Measurements from ENCODE around the gene PTPRB.

The PTPRB gene

GRCh38 chr12:70581208-70581607, 56.0 kb downstream of the PTPRB start:
- H3K9ac ChIP-seq (ENCODE audit: low read length in 5 of 5): no peak overlapping the region
- H3K4me1 ChIP-seq (ENCODE audit: control insufficient read depth in 5 of 5, insufficient read depth in 5 of 5, low read length in 5 of 5): no peaks in the 10 kb centered on the region
- H3K27ac ChIP-seq (ENCODE audit: low read depth, low read length): no peak overlapping the region
- no peaks in the 10 kb centered on the region for H3K27me3 ChIP-seq (ENCODE audit: control insufficient read depth in 5 of 5, insufficient read depth in 4 of 5, low read length in 5 of 5)
- peaks cover 0 to 4% (median 3%) of the 10 kb centered on the region in 5 donors for H3K9me3 ChIP-seq (ENCODE audit: control insufficient read depth in 5 of 5, low read length in 5 of 5)
- no peak overlapping the region for H3K4me3 ChIP-seq (ENCODE audit: low read depth in 1 of 5, low read length in 5 of 5)
- H3K36me3 ChIP-seq (ENCODE audit: control insufficient read depth in 5 of 5, insufficient read depth in 5 of 5, low read length in 5 of 5): peaks cover 0 to 9% (median 5%) of the 10 kb centered on the region in 5 donors

GRCh38 chr12:70577283-70577634, 60.0 kb downstream of the PTPRB start:
- Histone ChIP-seq H3K4me3 (ENCODE audit: low read depth in 1 of 5, low read length in 5 of 5) (no peak overlapping the region), H3K27ac (ENCODE audit: low read depth, low read length) (no peak overlapping the region)

GRCh38 chr12:70576341-70577282, 60.6 kb downstream of the PTPRB start:
- Histone ChIP-seq H3K36me3 (ENCODE audit: control insufficient read depth in 5 of 5, insufficient read depth in 5 of 5, low read length in 5 of 5) (peaks cover 0 to 8% (median 6%) of the 10 kb centered on the region in 5 donors), H3K9me3 (ENCODE audit: control insufficient read depth in 5 of 5, low read length in 5 of 5) (no peaks in the 10 kb centered on the region), H3K9ac (ENCODE audit: low read length in 5 of 5) (no peak overlapping the region), H3K4me1 (ENCODE audit: control insufficient read depth in 5 of 5, insufficient read depth in 5 of 5, low read length in 5 of 5) (no peaks in the 10 kb centered on the region), H3K27me3 (ENCODE audit: control insufficient read depth in 5 of 5, insufficient read depth in 4 of 5, low read length in 5 of 5) (no peaks in the 10 kb centered on the region), H3K4me3 (ENCODE audit: low read depth in 1 of 5, low read length in 5 of 5) (no peak overlapping the region), H3K27ac (ENCODE audit: low read depth, low read length) (no peak overlapping the region)

More at GRCh38 chr12:70577283-70577634, 60.0 kb downstream of the PTPRB start:
- Histone ChIP-seq H3K9ac (ENCODE audit: low read length in 5 of 5) (no peak overlapping the region), H3K36me3 (ENCODE audit: control insufficient read depth in 5 of 5, insufficient read depth in 5 of 5, low read length in 5 of 5) (peaks cover 0 to 7% (median 5%) of the 10 kb centered on the region in 5 donors), H3K9me3 (ENCODE audit: control insufficient read depth in 5 of 5, low read length in 5 of 5) (no peaks in the 10 kb centered on the region), H3K4me1 (ENCODE audit: control insufficient read depth in 5 of 5, insufficient read depth in 5 of 5, low read length in 5 of 5) (no peaks in the 10 kb centered on the region), H3K27me3 (ENCODE audit: control insufficient read depth in 5 of 5, insufficient read depth in 4 of 5, low read length in 5 of 5) (no peaks in the 10 kb centered on the region)

GRCh38 chr12:70571705-70572268, 65.4 kb downstream of the PTPRB start:
- H3K4me1 ChIP-seq (ENCODE audit: control insufficient read depth in 5 of 5, insufficient read depth in 5 of 5, low read length in 5 of 5): no peaks in the 10 kb centered on the region
- no peak overlapping the region for H3K9ac ChIP-seq (ENCODE audit: low read length in 5 of 5)
- H3K27ac ChIP-seq (ENCODE audit: low read depth, low read length): no peak overlapping the region
- H3K9me3 ChIP-seq (ENCODE audit: control insufficient read depth in 5 of 5, low read length in 5 of 5): no peaks in the 10 kb centered on the region
- no peaks in the 10 kb centered on the region for H3K27me3 ChIP-seq (ENCODE audit: control insufficient read depth in 5 of 5, insufficient read depth in 4 of 5, low read length in 5 of 5)
- H3K36me3 ChIP-seq (ENCODE audit: control insufficient read depth in 5 of 5, insufficient read depth in 5 of 5, low read length in 5 of 5): peaks cover 0 to 24% (median 11%) of the 10 kb centered on the region in 5 donors
- no peak overlapping the region for H3K4me3 ChIP-seq (ENCODE audit: low read depth in 1 of 5, low read length in 5 of 5)

GRCh38 chr12:70571029-70571428, 66.2 kb downstream of the PTPRB start:
- Histone ChIP-seq H3K9ac (ENCODE audit: low read length in 5 of 5) (no peak overlapping the region), H3K27ac (ENCODE audit: low read depth, low read length) (no peak overlapping the region), H3K27me3 (ENCODE audit: control insufficient read depth in 5 of 5, insufficient read depth in 4 of 5, low read length in 5 of 5) (no peaks in the 10 kb centered on the region), H3K4me3 (ENCODE audit: low read depth in 1 of 5, low read length in 5 of 5) (no peak overlapping the region), H3K4me1 (ENCODE audit: control insufficient read depth in 5 of 5, insufficient read depth in 5 of 5, low read length in 5 of 5) (no peaks in the 10 kb centered on the region), H3K9me3 (ENCODE audit: control insufficient read depth in 5 of 5, low read length in 5 of 5) (no peaks in the 10 kb centered on the region), H3K36me3 (ENCODE audit: control insufficient read depth in 5 of 5, insufficient read depth in 5 of 5, low read length in 5 of 5) (peaks cover 0 to 28% (median 19%) of the 10 kb centered on the region in 5 donors)

GRCh38 chr12:70561550-70561949, 75.7 kb downstream of the PTPRB start:
- Histone ChIP-seq H3K4me1 (ENCODE audit: control insufficient read depth in 5 of 5, insufficient read depth in 5 of 5, low read length in 5 of 5) (no peaks in the 10 kb centered on the region), H3K4me3 (ENCODE audit: low read depth in 1 of 5, low read length in 5 of 5) (no peak overlapping the region), H3K9ac (ENCODE audit: low read length in 5 of 5) (no peak overlapping the region), H3K27me3 (ENCODE audit: control insufficient read depth in 5 of 5, insufficient read depth in 4 of 5, low read length in 5 of 5) (peaks cover 0 to 2% (median 0%) of the 10 kb centered on the region in 5 donors), H3K27ac (ENCODE audit: low read depth, low read length) (no peak overlapping the region), H3K9me3 (ENCODE audit: control insufficient read depth in 5 of 5, low read length in 5 of 5) (no peaks in the 10 kb centered on the region), H3K36me3 (ENCODE audit: control insufficient read depth in 5 of 5, insufficient read depth in 5 of 5, low read length in 5 of 5) (peaks cover 0 to 53% (median 15%) of the 10 kb centered on the region in 5 donors)

- Histone ChIP-seq H3K4me1 (ENCODE audit: control insufficient read depth in 5 of 5, insufficient read depth in 5 of 5, low read length in 5 of 5) (no peaks in the 10 kb centered on the region), H3K27me3 (ENCODE audit: control insufficient read depth in 5 of 5, insufficient read depth in 4 of 5, low read length in 5 of 5) (peaks cover 0 to 2% (median 0%) of the 10 kb centered on the region in 5 donors), H3K27ac (ENCODE audit: low read depth, low read length) (no peak overlapping the region), H3K36me3 (ENCODE audit: control insufficient read depth in 5 of 5, insufficient read depth in 5 of 5, low read length in 5 of 5) (peaks cover 0 to 49% (median 12%) of the 10 kb centered on the region in 5 donors), H3K9ac (ENCODE audit: low read length in 5 of 5) (no peak overlapping the region), H3K4me3 (ENCODE audit: low read depth in 1 of 5, low read length in 5 of 5) (no peak overlapping the region), H3K9me3 (ENCODE audit: control insufficient read depth in 5 of 5, low read length in 5 of 5) (no peaks in the 10 kb centered on the region)
These were observed 76.6 kb downstream of the PTPRB start for GRCh38 chr12:70560671-70561070.

GRCh38 chr12:70559390-70559789, 77.8 kb downstream of the PTPRB start:
- peaks cover 0 to 2% (median 0%) of the 10 kb centered on the region in 5 donors for H3K27me3 ChIP-seq (ENCODE audit: control insufficient read depth in 5 of 5, insufficient read depth in 4 of 5, low read length in 5 of 5)
- no peaks in the 10 kb centered on the region for H3K9me3 ChIP-seq (ENCODE audit: control insufficient read depth in 5 of 5, low read length in 5 of 5)
- no peak overlapping the region for H3K27ac ChIP-seq (ENCODE audit: low read depth, low read length)
- peaks cover 0 to 52% (median 19%) of the 10 kb centered on the region in 5 donors for H3K36me3 ChIP-seq (ENCODE audit: control insufficient read depth in 5 of 5, insufficient read depth in 5 of 5, low read length in 5 of 5)
- H3K4me3 ChIP-seq (ENCODE audit: low read depth in 1 of 5, low read length in 5 of 5): no peak overlapping the region
- no peaks in the 10 kb centered on the region for H3K4me1 ChIP-seq (ENCODE audit: control insufficient read depth in 5 of 5, insufficient read depth in 5 of 5, low read length in 5 of 5)
- no peak overlapping the region for H3K9ac ChIP-seq (ENCODE audit: low read length in 5 of 5)

- H3K9me3 ChIP-seq (ENCODE audit: control insufficient read depth in 5 of 5, low read length in 5 of 5): no peaks in the 10 kb centered on the region
- H3K4me1 ChIP-seq (ENCODE audit: control insufficient read depth in 5 of 5, insufficient read depth in 5 of 5, low read length in 5 of 5): no peaks in the 10 kb centered on the region
- H3K9ac ChIP-seq (ENCODE audit: low read length in 5 of 5): no peak overlapping the region
- no peak overlapping the region for H3K4me3 ChIP-seq (ENCODE audit: low read depth in 1 of 5, low read length in 5 of 5)
- peaks cover 0 to 2% (median 0%) of the 10 kb centered on the region in 5 donors for H3K27me3 ChIP-seq (ENCODE audit: control insufficient read depth in 5 of 5, insufficient read depth in 4 of 5, low read length in 5 of 5)
- peaks cover 0 to 46% (median 18%) of the 10 kb centered on the region in 5 donors for H3K36me3 ChIP-seq (ENCODE audit: control insufficient read depth in 5 of 5, insufficient read depth in 5 of 5, low read length in 5 of 5)
- H3K27ac ChIP-seq (ENCODE audit: low read depth, low read length): no peak overlapping the region
These were observed 79.5 kb downstream of the PTPRB start for GRCh38 chr12:70557583-70558191.
